Muscle of arm (tissue), 14 donors: ENCODE measurements around the gene SCAI. TPM values are rescaled to one million over a fixed set of nuclear protein-coding genes. Genes with fewer than 3 reads are reported as not detected.
"Not testable (repeated sequence)": the region's sequence is repeated elsewhere in the genome, so short reads cannot be mapped to it uniquely, and the experiment has no call there.

Experiments used
- DNase-seq: peaks from one replicate; pipeline ENCODE4 v3.0.0-alpha.2; 2013
- long read RNA-seq, 11 donors: transcript quantifications; one replicate each; lab custom pipeline, GENCODE V29; 2026
- polyA plus RNA-seq, 12 donors: library from polyadenylated mRNA; unstranded; fragments of 120-200 nt; gene quantifications; one replicate each; pipeline ENCODE4 v1.2.1, GENCODE V29; 2013; ENCODE audit not compliant: insufficient read length in 12 of 12

Gene SCAI
- 10 to 100 TPM in 6 of 12 donors, 1 to 10 TPM in 5, not detected in 1; 6.8 to 14.1 (median 10.4) TPM for polyA plus RNA-seq
- long read RNA-seq, donor 1, full-length matches to known transcripts: 1 of 1 reads
- long read RNA-seq, donor 1, partial matches to known transcripts: 0 of 1 reads
- long read RNA-seq, donor 1, other reads (novel, unspliced or antisense): 0 of 1 reads
- long read RNA-seq, donor 2, partial matches to known transcripts: 0 of 1 reads
- long read RNA-seq, donor 2, other reads (novel, unspliced or antisense): 0 of 1 reads
- long read RNA-seq, donor 3: 0 reads
- long read RNA-seq, donor 4, full-length matches to known transcripts: 1 of 1 reads
- long read RNA-seq, donor 4, partial matches to known transcripts: 0 of 1 reads
- long read RNA-seq, donor 4, other reads (novel, unspliced or antisense): 0 of 1 reads
- long read RNA-seq, donor 5: 0 reads
- long read RNA-seq, donor 6: 0 reads
- long read RNA-seq, donor 7: 0 reads
- long read RNA-seq, donor 8: 0 reads
- long read RNA-seq, donor 9: 0 reads
- long read RNA-seq, donor 10, partial matches to known transcripts: 6 of 6 reads
- long read RNA-seq, donor 10, other reads (novel, unspliced or antisense): 0 of 6 reads
- long read RNA-seq, donor 11: 0 reads

- peak; percentile 98 for DNase-seq
These were observed at the start of gene SCAI for GRCh38 chr9:125143377-125144090. Gene SCAI (minus strand): TSS chr9:125143528. CDS start chr9:125143437, 91 bp downstream.

GRCh38 chr9:125190361-125190801 lies 47.1 kb upstream of the SCAI start:
- no peak for DNase-seq

GRCh38 chr9:125189361-125190289 lies 46.3 kb upstream of the SCAI start, which contains the start of gene PPP6C:
Gene PPP6C (minus strand): TSS chr9:125189803. CDS start chr9:125189718, 85 bp downstream.
- DNase-seq: peak; percentile 97

GRCh38 chr9:125189011-125189360 lies 45.7 kb upstream of the SCAI start:
- no peak for DNase-seq

- DNase-seq: no peak
These were observed 40.2 kb upstream of the SCAI start for GRCh38 chr9:125183561-125183960.

GRCh38 chr9:125183054-125183453 lies 39.7 kb upstream of the SCAI start:
- no peak for DNase-seq

- DNase-seq: not testable (repeated sequence)
These were observed 38.4 kb upstream of the SCAI start for GRCh38 chr9:125181756-125182155.

- DNase-seq: no peak
These were observed 37.5 kb upstream of the SCAI start for GRCh38 chr9:125180876-125181275.

GRCh38 chr9:125179776-125180175 lies 36.4 kb upstream of the SCAI start:
- DNase-seq: not testable (repeated sequence)

- DNase-seq: no peak
These were observed 34.6 kb upstream of the SCAI start for GRCh38 chr9:125177888-125178287.

GRCh38 chr9:125176636-125177035 lies 33.3 kb upstream of the SCAI start:
- peak; percentile 73 for DNase-seq

GRCh38 chr9:125172031-125172755 lies 28.9 kb upstream of the SCAI start:
- no peak for DNase-seq

GRCh38 chr9:125169895-125170294 lies 26.6 kb upstream of the SCAI start:
- DNase-seq: no peak

- DNase-seq: no peak
These were observed 23.4 kb upstream of the SCAI start for GRCh38 chr9:125166762-125167161.

- DNase-seq: not testable (repeated sequence)
These were observed 19.6 kb upstream of the SCAI start for GRCh38 chr9:125162891-125163290.

GRCh38 chr9:125161284-125161918 lies 18.1 kb upstream of the SCAI start:
- DNase-seq: no peak

GRCh38 chr9:125160750-125161149 lies 17.4 kb upstream of the SCAI start:
- DNase-seq: no peak

- no peak for DNase-seq
These were observed 13.2 kb upstream of the SCAI start for GRCh38 chr9:125156551-125156950.

- DNase-seq: no peak
These were observed 10.5 kb upstream of the SCAI start for GRCh38 chr9:125153712-125154367.

- DNase-seq: no peak
These were observed 8.4 kb upstream of the SCAI start for GRCh38 chr9:125151730-125152129.
